DMS79 (cell line): Measurements from ENCODE around the gene PRICKLE2.
A peak's percentile ranks its signal among the peaks of the same experiment; 100 is the strongest.

ENCODE experiments used
- DNase-seq: peaks from one replicate; lab custom pipeline; 2025; lab: John Stamatoyannopoulos, UW

PRICKLE2 gene

GRCh38 chr3:64220161-64220914, 4.9 kb downstream of the PRICKLE2 start:
- DNase-seq = peak; percentile 12

- no peak for DNase-seq
Measured at GRCh38 chr3:64218746-64219145, 6.5 kb downstream of the PRICKLE2 start.

- no peak for DNase-seq
Measured at GRCh38 chr3:64218329-64218728, 6.9 kb downstream of the PRICKLE2 start.

GRCh38 chr3:64216274-64217147, 8.8 kb downstream of the PRICKLE2 start:
- no peak for DNase-seq

- no peak for DNase-seq
Measured at GRCh38 chr3:64215559-64215958, 9.7 kb downstream of the PRICKLE2 start.

- no peak for DNase-seq
Measured at GRCh38 chr3:64215103-64215502, 10.2 kb downstream of the PRICKLE2 start.

- DNase-seq = no peak
Measured at GRCh38 chr3:64214381-64215018, 10.8 kb downstream of the PRICKLE2 start.

- peak; percentile 44 for DNase-seq
Measured at GRCh38 chr3:64213962-64214379, 11.3 kb downstream of the PRICKLE2 start.

- DNase-seq = no peak
Measured at GRCh38 chr3:64213224-64213878, 11.9 kb downstream of the PRICKLE2 start.

GRCh38 chr3:64209866-64210621, 15.2 kb downstream of the PRICKLE2 start:
- DNase-seq = no peak

GRCh38 chr3:64207289-64208080, 17.8 kb downstream of the PRICKLE2 start:
- DNase-seq = no peak

GRCh38 chr3:64203969-64204908, 21.0 kb downstream of the PRICKLE2 start:
- no peak for DNase-seq

- no peak for DNase-seq
Measured at GRCh38 chr3:64203216-64203615, 22.1 kb downstream of the PRICKLE2 start.

GRCh38 chr3:64199932-64200331, 25.3 kb downstream of the PRICKLE2 start:
- DNase-seq = no peak

GRCh38 chr3:64196236-64196929, 28.9 kb downstream of the PRICKLE2 start:
- DNase-seq = no peak

- no peak for DNase-seq
Measured at GRCh38 chr3:64195789-64196188, 29.5 kb downstream of the PRICKLE2 start.

GRCh38 chr3:64191822-64192221, 33.4 kb downstream of the PRICKLE2 start:
- DNase-seq = no peak
